Heart left ventricle (tissue), 16 donors: ENCODE data around the gene SERAC1. TPM values are rescaled to one million over a fixed set of nuclear protein-coding genes. Genes with fewer than 3 reads are reported as not detected.

Source experiments
- ATAC-seq, 4 donors: fragments of 200-7000 bp; cut with Tn5 transposase; one replicate each; pipeline ENCODE4 v1.9.1; 2020 to 2022; ENCODE audit warnings: moderate library complexity in 4 of 4, mild to moderate bottlenecking in 3 of 4, moderate number of reproducible peaks in 1 of 4
- DNase-seq, 5 donors: peaks; one replicate each; pipeline ENCODE4 v3.0.0-alpha.2; 2020
- H3K27ac ChIP-seq, 12 donors: fragments of 200-600 bp; sonication (generic) in 4 of 12; one replicate each; pipeline versions ENCODE4 v1.5.0 to v1.8.0; 2016 to 2022; ENCODE audit warnings: mild to moderate bottlenecking in 2 of 12
- H3K27me3 ChIP-seq, 9 donors: fragments of 200-600 bp; sonication (generic) in 2 of 9; one replicate each; pipeline versions ENCODE4 v1.5.1 to v1.8.0; 2016 to 2022; ENCODE audit warnings: mild to moderate bottlenecking in 3 of 9
- H3K36me3 ChIP-seq, 9 donors: fragments of 200-600 bp; sonication (generic) in 2 of 9; one replicate each; pipeline versions ENCODE4 v1.5.0 to v1.8.0; 2018 to 2022; ENCODE audit warnings: mild to moderate bottlenecking in 2 of 9
- H3K4me1 ChIP-seq, 12 donors: fragments of 200-600 bp; sonication (generic) in 4 of 12; one replicate each; pipeline versions ENCODE4 v1.5.0 to v1.8.0; 2016 to 2022; ENCODE audit warnings: mild to moderate bottlenecking in 3 of 12
- H3K4me3 ChIP-seq, 12 donors: fragments of 200-600 bp; sonication (generic) in 4 of 12; one replicate each; pipeline versions ENCODE4 v1.5.0 to v1.8.0; 2017 to 2022; ENCODE audit warnings: mild to moderate bottlenecking in 9 of 12, moderate library complexity in 4 of 12
- H3K9me3 ChIP-seq, 12 donors: fragments of 200-600 bp; sonication (generic) in 4 of 12; one replicate each; pipeline versions ENCODE4 v1.5.0 to v1.8.0; 2016 to 2022; ENCODE audit warnings: mild to moderate bottlenecking in 1 of 12
- POLR2A ChIP-seq, 2 donors: fragments of 450-650 bp; IDR thresholded peaks; one replicate each; pipeline ENCODE4 v1.6.1; 2017; ENCODE audit warnings: antibody characterized with exemption in 2 of 2, mild to moderate bottlenecking in 2 of 2, moderate library complexity in 2 of 2
- WGBS, 4 donors: extraction: QIAGEN DNeasy Blood & Tissue Kit in 2 of 4; methylation state at CpG; one replicate each; pipeline versions ENCODE4 v1.1.5 to v1.1.7; 2013 to 2018; 5-methylcytosine and 5-hydroxymethylcytosine counted together
- intact Hi-C, 10 donors: fragments of 100-400 bp; cut with DNase I; formaldehyde crosslinking; loops; one replicate each; pipeline versions ENCODE4 v1.11.1 to v1.14.2; 2022
- polyA plus RNA-seq, 2 donors: library from polyadenylated mRNA; stranded (reverse); fragments of 200-250 nt; gene quantifications; one replicate each; pipeline ENCODE4 v1.2.3, GENCODE V29; 2013
- total RNA-seq, 9 donors: library from RNA; depleted of rRNA in 2 of 9; stranded (reverse); fragments of >200 nt in 2 of 9; fragmentation: NEBNext Ultra II Directional in 3 of 9; extraction: Animal tissue kit (Norgen Biotek cat#: 25700) in 3 of 9; gene quantifications; one replicate each; pipeline versions ENCODE4 v1.1.0 to v1.2.4, GENCODE V29; 2016 to 2023
- TF ChIP-seq, protein P1 (sequence below), 12 donors: fragments of 200-600 bp; sonication (generic) in 4 of 12; IDR thresholded peaks; one replicate each; pipeline versions ENCODE4 v1.5.0 to v1.8.0; 2018 to 2022; ENCODE audit warnings: antibody characterized with exemption in 12 of 12, mild to moderate bottlenecking in 5 of 12
- donor health status: ischemic (EF 13 %, LVEDD 7.1; RV severe dilation, severe dysfunction).
- donor health status: healthy with polysubstance abuse.
- donor health status: DM: no; HTN: yes; CAD: no.
- donor health status: DM: no; HTN: no; CAD: no.
- donor health status: ischemic (EF 25% LVEDD 6.9; RV normal size, moderate dysfunction).
- donor health status: ischemic (EF 25% LVEDD 5.7; RV mildly dilated, moderate dysfunction).
- donor health status: healthy.
- donor health status: DM: yes; HTN: yes; CAD: no.
- donor health status: ischemic (EF 35%, LVEDD 5.7; RV mildly dilated, moderate dysfunction).
- donor health status: nonischemic (EF 11% LVEDD 7.7; RV severe dilation, severe dysfunction).
- donor health status: DM: yes; HTN: yes; CAD: no.
- donor health status: PGD.
- donor health status: ischemic (EF 29% LVEDD 5.4; RV normal size, mild dysfunction).
- donor health status: nonischemic (EF 23%, LVEDD 6.1; RV moderate dilation, normal function).

Gene SERAC1
- total and polyA plus RNA-seq, 11 donors = 1.5 to 7.0 (median 5.5) TPM

DNA sequence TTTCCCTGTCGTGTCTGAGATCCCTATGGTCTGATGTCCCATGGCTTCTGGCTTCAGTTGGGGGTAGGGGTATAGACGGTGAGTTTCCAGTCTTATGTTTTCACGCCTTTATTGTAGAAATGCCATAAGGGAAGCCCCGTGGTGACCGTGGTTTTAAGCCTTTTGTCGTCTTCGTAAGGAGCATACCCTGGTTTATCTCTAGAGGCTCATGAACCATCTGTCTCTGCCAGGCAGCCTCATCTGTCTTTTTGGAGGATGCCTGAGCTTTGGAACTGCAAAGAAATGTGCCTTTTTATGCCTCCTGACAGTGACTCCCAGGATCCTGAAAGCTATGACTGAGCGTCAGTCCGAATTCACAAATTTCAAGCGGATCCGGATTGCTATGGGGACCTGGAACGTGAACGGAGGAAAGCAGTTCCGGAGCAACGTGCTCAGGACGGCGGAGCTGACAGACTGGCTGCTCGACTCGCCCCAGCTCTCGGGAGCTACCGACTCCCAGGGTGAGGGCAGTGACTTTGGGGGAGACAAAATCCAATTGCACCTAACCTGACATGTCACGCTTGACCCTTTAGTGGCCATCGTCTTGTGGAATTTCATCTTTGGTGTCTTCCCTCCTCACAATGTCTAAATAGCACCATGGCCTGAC lies 101.8 kb downstream of the SERAC1 start:
- no peaks in the 10 kb centered on the region for H3K27me3 ChIP-seq
- H3K27ac ChIP-seq = no peak overlapping the region
- H3K4me1 ChIP-seq = peaks cover 0 to 26% (median 9%) of the 10 kb centered on the region in 12 donors
- intact Hi-C loops = loop anchor here in 3 of 10 donors (5.0 to 10.0 kb wide), 4 partner anchors 39 to 751 kb away; no protein-coding TSS in a partner anchor
- no peak for ATAC-seq
- TF ChIP-seq, protein P1, sequence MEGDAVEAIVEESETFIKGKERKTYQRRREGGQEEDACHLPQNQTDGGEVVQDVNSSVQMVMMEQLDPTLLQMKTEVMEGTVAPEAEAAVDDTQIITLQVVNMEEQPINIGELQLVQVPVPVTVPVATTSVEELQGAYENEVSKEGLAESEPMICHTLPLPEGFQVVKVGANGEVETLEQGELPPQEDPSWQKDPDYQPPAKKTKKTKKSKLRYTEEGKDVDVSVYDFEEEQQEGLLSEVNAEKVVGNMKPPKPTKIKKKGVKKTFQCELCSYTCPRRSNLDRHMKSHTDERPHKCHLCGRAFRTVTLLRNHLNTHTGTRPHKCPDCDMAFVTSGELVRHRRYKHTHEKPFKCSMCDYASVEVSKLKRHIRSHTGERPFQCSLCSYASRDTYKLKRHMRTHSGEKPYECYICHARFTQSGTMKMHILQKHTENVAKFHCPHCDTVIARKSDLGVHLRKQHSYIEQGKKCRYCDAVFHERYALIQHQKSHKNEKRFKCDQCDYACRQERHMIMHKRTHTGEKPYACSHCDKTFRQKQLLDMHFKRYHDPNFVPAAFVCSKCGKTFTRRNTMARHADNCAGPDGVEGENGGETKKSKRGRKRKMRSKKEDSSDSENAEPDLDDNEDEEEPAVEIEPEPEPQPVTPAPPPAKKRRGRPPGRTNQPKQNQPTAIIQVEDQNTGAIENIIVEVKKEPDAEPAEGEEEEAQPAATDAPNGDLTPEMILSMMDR (IDR thresholded peaks at IDR 0.05) = no peak
- no peak for TF ChIP-seq POLR2A (IDR thresholded peaks at IDR 0.05)
- no peak for DNase-seq
- peaks cover 0 to 83% (median 52%) of the 10 kb centered on the region in 9 donors for H3K36me3 ChIP-seq
- H3K9me3 ChIP-seq = peaks cover 0 to 11% (median 0%) of the 10 kb centered on the region in 12 donors
- WGBS, 4 donors = 94 to 97% (median 94%) methylated on average over 23 of the region's 23 CpGs
- no peak overlapping the region for H3K4me3 ChIP-seq

DNA sequence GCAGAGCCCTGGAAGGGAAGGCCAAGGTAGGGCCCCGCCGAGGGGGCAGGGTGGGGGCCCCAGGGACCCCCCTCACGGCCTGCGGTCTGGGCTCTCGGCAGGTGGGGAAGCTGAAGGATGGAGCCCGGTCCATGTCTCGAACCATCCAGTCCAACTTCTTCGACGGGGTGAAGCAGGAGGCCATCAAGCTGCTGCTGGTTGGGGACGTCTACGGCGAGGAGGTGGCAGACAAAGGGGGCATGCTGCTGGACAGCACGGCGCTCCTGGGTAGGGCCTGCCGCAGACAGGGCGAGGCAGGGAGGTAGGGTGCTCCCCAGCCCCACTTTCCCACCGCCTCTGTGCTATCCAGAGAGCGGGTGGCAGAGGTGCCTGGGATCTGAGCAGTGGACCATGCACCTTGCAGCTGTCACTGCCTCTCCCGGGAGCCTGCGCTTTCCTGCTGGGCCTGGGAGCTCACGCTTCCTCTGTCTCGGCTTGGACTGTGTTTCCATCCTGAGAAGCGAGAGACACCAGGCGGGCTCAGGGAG lies 103.3 kb downstream of the SERAC1 start:
- ATAC-seq = no peak
- no peak overlapping the region for H3K4me3 ChIP-seq
- no peak for DNase-seq
- H3K4me1 ChIP-seq = peaks cover 11 to 32% (median 20%) of the 10 kb centered on the region in 12 donors
- WGBS, 4 donors = 88 to 96% (median 92%) methylated on average over 22 to 24 of the region's 24 CpGs
- no peak for TF ChIP-seq POLR2A (IDR thresholded peaks at IDR 0.05)
- TF ChIP-seq, protein P1 (IDR thresholded peaks at IDR 0.05) = no peak
- H3K27ac ChIP-seq = no peak overlapping the region
- peaks cover 0 to 75% (median 47%) of the 10 kb centered on the region in 9 donors for H3K36me3 ChIP-seq
- intact Hi-C loops = loop anchor here in 4 of 10 donors (5.0 to 10.0 kb wide), 5 partner anchors 37 to 750 kb away; partner anchors contain the start of gene SYNJ2 (in 1 of the 4)
- peaks cover 0 to 11% (median 0%) of the 10 kb centered on the region in 12 donors for H3K9me3 ChIP-seq
- H3K27me3 ChIP-seq = no peaks in the 10 kb centered on the region

DNA sequence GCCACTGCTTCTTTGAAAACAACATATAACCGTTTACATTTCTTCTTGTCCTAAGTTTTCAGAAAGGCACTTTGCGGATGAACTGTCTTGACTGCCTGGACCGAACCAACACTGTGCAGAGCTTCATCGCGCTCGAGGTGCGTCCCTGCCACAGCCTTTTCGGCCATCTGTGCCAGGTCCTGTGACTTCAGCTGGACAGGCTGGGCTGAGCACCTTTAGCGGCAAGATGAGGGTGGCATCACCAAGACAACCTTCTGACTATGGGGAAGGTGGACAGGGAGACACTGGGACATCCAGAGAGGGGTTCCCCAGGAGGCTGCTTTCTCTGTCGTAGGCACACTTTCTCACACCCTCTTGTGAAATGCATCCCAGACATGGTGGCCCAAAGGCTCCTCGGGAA lies 104.3 kb downstream of the SERAC1 start:
- H3K9me3 ChIP-seq = peaks cover 0 to 11% (median 0%) of the 10 kb centered on the region in 12 donors
- WGBS, 4 donors = 96 to 98% (median 97%) methylated on average over 11 of the region's 11 CpGs
- DNase-seq (no peak), ATAC-seq (no peak)
- H3K27me3 ChIP-seq = no peaks in the 10 kb centered on the region
- intact Hi-C loops = loop anchor here in 3 of 10 donors (5.0 to 10.0 kb wide), 3 partner anchors 81 to 749 kb away; partner anchors contain the start of gene SYNJ2 (in 1 of the 3)
- H3K4me1 ChIP-seq = peaks cover 12 to 37% (median 24%) of the 10 kb centered on the region in 12 donors
- H3K36me3 ChIP-seq = peaks cover 0 to 66% (median 41%) of the 10 kb centered on the region in 9 donors
- TF ChIP-seq POLR2A (IDR thresholded peaks at IDR 0.05) = no peak
- TF ChIP-seq, protein P1 (IDR thresholded peaks at IDR 0.05) = no peak
- H3K27ac ChIP-seq = no peak overlapping the region
- H3K4me3 ChIP-seq = no peak overlapping the region
